Stimulated activated CD8-positive, alpha-beta memory T cell treated with anti-CD3 and anti-CD28 coated beads, Interleukin-7, amount 100 ng/mL, for 24 hours (primary cell): ENCODE measurements around the gene CRX.
"Not testable (repeated sequence)": the region's sequence is repeated elsewhere in the genome, so short reads cannot be mapped to it uniquely, and the experiment has no call there.

Source experiments
- DNase-seq: peaks from one replicate; pipeline ENCODE4 v3.0.0-alpha.2; 2020; ENCODE audit warnings: low read depth

The CRX gene

DNA sequence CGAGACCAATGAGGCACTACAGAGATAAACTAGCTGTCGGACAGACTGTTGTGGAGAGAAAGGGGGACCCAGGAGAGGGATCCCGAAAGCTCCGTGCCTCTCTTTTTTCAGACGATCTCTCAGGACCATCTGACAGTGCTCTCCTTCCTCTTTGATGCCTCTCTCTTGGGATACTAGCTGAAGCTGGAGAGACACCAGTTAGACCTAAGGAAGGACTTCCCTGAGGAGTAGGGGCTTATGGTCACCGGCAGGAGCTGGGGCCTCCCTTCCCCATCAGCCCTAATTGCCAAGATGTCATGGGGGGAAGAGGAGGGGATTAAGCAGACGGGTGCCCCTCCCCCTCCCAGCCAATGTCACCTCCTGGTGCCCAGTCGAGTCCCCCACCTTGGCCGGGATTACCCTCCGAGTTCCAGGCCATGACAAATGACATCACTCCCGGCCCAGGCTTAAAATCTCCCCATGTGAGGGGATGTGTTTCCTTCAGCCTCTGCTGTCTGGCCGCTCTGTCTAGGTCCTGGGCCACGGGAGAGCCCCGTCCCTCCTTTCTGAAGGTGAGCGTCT is at the start of gene CRX:
Gene CRX, plus strand, starts transcription at position 478 of the 561 bp plus-strand sequence. CDS start 12,507 bp downstream, outside the sequence.
- no peak for DNase-seq

DNA sequence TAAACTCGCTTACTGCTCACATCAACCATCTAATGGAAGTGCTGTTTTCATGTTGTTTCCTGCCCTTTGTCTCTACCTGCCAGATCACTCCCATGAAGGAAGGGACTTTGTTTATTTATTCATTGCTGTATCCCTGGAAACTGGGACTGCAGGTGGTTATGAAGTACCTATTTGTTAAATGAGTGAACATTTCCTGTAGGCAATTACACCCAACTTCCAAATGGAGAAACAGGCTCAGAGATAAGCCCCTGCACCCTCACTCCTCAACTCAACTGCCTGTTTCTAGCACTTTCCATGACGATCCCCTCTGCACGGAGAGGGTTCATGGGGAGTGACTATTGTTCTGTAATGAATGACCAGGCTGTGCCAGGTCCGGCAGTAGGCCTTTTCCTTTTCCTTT is 45.2 kb upstream of the CRX start:
- DNase-seq = no peak

DNA sequence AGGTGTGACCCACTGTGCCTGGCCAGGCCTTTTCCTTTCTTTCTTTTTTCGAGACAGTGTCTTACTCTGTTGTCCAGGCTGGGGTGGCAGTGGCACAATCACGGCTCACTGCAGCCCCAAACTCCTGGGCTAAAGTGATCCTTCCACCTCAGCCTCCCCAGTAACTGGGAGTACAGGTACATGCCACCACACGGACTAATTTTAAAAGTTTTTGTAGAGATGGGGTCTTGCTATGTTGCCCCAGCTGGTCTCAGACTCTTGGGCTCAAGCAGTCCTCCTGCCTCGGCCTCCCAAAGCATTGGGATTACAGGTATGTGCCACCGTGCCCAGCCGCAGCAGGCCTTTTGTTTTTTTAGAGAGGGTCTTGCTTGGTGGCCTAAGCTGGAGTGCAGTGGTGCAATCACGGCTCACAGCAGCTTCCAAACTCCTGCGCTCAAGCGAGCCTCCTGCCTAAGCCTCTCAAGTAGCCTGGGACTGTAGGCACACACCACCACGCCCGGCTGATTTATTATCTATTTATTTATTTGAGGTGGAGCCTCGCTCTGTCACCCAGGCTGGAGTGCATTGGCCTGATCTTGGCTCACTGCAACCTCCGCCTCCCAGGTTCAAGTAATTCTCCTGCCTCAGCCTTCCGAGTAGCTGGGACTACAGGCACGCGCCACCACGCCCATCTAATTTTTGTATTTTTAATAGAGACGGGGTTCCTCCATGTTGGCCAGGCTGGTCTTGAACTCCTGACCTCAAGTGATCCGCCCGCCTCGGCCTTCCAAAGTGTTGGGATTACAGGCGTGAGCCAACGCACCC is 44.3 kb upstream of the CRX start:
- DNase-seq = not testable (repeated sequence)

DNA sequence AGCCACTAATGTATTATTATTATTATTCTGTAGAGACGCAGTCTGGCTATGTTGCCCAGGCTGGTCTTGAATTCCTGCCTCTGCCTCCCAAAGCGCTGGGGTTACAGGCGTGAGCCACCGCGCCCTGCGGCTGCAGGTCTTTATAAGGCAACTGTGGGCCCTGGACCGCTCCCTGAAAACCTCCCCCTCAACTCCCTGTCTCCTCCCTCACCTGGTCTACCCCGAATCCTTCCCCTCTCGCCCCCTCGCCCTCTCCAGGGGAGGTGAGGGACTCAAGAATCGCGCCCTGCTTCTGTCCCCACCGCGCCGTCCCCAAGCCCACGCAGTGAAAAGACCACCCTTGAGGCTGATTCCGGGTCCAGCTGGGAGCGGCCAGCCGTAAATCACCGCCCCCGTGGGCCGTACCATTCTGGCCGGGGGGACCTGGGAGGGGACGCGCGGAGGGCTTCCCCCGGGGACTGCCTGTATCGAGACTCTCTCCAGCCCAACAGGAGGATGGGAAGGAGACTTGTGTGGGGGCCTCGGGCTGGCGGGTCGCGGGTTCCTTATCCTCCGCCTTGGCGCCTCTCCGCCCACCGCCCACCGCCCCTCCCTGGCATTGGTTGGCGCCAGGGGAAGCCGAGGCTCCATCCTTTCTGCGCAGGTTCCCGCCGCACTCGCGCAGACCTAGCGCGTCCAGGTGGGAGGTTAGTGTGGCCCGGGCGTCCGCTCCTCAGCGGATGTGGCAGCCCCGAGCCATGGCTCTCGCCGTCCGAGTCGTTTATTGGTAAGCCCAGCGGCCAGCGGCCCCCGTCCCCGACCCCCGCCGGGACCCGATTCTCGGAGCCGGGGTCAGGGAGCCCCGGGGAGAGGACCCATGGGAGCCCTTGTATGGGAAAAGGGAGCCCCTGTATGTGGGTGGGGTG is 43.4 kb upstream of the CRX start, which contains the start of gene SELENOW:
Gene SELENOW, plus strand, starts transcription at position 655 of the 905 bp plus-strand sequence. Its CDS starts 83 bp downstream, at position 738.
- peak; percentile 63 for DNase-seq

DNA sequence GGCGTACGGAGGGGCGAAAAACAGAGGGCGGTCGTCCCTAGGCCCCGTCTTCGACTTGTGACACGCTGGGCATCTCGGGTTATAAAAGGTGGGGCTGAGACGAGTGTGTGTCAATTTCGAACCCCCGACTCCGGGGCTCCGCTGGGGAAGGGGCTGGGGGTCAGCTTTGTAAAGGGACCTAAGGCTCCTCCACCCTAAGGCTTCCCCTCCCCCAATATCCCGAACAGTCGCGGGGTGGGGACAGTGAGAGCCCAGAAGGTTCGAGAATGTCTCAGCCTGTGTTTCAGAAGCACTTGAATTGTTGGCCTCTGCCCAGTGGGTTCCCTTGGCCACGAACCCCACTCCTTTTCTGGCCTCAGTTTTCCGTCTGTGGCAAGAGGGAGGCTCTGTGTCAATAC is 42.8 kb upstream of the CRX start:
- DNase-seq = no peak

DNA sequence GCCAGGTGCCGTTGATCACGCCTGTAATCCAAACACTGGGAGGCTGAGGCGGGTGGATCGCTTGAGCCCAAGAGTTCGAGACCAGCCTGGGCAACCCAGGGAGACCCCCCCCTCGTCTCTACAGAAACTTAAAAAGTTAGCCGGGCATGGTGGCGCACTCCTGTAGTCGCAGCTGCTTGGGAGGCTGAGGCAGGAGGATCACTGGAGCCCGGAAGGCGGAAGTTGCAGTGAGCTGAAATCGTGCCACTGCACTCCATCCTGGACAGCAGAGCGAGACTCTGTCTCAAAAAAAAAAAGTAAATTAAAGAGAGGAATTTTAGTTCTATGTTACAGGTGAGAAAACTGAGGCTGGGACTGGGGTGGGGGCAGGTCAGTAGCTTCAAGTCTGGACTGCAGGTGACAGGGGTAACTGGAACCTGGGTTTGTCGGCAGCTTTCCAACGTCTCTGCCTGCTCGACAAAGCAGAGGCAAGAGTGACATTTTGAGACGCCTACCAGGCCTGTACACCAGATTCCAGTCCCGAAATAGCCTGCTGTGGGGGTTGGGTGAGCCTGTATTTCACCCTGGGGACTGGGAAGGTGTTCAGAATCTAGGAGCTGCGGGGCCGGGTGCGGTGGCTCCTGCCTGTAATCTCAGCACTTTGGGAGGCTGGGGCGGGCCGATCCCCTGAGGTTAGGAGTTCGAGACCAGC is 42.1 kb upstream of the CRX start:
- no peak for DNase-seq

DNA sequence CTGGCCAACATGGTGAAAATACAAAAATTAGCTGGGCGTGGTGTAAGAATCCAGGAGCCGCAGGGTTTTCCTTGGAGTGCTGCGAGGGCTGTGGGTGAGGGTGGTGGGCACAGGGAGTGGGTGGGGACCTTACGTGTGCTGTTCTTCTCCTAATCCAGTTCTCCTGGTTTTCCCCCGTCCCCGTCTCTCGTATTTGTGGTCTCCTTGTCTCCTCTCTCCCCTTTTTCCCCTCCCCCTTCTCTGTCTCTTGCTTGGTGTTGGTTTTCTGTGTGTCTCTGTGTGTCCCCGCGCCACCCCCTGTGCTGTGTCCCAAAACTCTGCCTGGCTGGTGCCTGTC is 41.6 kb upstream of the CRX start:
- DNase-seq = no peak

DNA sequence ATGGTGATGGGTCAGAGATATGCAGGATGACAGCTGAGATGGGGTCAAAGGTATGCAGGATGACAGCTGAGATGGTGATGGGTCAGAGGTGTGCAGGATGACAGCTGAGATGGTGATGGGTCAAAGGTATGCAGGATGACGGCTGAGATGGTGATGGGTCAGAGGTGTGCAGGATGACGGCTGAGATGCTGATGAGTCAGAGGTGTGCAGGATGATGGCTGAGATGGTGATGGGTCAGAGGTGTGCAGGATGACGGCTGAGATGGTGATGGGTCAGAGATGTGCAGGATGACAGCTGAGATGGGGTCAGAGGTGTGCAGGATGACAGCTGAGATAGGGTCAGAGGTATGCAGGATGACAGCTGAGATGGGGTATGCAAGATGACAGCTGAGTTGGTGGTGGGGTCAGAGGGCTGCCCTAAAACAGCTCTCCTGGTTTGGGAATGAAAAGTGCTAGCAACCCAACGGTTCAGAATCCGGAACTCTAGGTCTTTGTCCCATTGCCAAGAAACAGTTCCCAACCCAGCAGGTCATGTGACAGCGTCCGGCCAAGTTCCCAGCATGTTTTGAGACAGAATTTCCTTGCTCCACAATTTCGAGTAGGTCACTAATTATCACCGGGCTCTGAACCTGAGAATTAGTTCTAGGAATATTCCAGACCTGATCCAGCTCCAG is 40.0 kb upstream of the CRX start:
- DNase-seq = no peak

DNA sequence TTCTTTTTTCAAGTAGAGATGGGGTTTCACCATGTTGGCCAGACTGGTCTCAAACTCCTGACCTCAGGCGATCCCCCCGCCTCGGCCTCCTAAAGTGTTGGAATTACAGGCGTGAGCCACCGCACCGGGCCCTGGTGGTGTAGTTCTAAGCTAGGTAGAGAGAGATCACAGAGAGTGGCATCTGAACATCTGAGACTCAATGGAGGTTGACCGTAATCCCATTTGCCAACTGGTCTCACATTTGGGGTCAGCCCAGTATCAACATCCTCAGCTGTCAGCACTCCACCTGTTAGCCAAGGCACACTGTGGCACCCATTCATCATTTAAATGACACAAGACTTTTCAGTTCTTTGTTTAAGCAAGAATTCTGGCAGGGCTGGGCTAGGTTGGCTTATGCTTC is 35.2 kb upstream of the CRX start:
- no peak for DNase-seq

DNA sequence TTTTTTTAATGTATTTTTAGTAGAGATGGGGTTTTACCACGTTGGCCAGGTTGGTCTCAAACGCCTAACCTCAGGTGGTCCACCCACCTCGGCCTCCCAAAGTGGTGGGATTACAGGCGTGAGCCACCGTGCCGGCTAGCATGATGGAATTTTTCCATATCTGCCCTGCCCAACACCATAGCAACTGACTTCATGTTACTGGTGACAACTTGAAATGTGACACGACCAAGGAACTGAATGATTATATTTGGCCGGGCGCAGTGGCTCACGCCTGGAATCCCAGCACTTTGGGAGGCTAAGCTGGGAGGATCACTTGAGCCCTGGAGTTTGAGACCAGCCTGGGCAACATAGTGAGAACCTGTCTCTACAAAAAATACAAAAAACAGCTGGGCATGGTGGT is 34.4 kb upstream of the CRX start:
- DNase-seq = not testable (repeated sequence)

DNA sequence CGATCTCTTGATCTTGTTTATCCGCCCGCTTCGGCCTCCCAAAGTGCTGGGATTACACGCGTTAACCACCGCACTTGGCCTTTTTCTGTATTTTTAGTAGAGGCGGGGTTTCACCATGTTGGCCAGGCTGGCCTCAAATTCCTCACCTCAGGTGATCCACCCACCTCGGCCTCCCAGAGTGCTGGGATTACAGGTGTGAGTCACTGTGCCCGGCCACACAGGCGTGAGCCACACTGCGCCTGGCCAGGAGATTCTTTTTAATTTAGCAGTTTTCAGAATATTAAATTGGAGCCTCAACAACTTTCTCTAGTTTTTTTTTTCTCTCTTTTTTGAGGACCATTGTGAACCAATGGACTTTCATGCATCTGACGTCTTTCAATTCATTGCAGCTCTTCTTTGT is 31.9 kb upstream of the CRX start:
- DNase-seq = not testable (repeated sequence)

DNA sequence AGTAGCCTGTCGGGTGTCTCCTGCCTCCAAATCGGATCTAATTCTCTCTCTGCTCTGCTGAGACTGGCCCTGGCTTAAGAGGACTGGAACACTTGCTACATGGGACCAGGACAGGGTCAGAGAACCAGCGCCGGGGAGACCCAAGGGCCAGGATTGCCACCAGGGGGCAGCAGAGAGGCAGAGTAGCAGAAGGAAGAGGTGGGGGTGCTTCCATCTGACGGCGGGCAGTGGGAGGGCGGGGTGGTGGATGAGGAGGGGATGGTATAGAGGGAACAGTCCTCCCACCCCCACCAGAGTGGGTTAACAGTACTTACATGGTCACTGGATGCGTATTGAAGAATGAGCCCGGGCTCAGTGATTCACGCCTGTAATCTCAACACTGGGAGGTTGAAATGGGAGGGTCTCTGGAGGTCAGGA is 31.3 kb upstream of the CRX start:
- DNase-seq = peak; percentile 86

DNA sequence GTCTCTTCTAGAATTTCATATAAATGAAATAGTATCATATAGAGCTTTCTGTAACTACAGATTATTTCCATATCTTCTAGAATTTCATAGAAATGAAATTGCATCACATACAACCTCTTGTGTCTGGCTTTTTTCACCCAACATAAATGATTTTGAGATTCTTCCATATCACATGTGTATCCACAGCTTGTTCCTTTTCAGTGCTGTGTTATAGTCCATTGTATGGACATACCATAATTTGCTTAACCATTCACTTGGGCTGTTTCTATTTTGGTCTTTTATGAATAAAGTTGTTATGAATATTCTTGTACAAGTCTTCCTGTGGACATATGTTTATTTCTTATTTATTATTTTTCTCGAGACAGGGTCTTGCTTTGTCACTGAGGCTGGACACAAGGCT is 29.1 kb upstream of the CRX start:
- DNase-seq = no peak

DNA sequence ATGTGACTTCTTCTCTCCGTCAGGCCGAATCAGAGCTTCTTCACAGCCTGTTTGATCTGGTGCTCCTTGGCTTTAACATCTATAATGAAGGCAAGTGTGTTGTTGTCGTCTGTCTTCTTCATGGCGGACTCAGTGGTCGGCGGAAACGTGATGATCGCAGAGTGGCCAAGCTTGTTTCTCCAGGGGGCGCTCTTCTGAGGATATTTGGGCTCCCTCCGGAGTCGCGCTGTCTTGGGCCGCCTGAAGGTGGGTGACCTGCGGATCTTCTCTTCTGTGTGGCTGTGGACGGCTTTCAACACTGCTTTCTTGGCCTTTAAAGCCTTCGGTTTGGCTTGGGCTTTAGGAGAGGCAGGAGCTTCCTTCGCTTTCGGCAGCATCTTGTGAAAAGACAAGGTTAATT is 27.2 kb upstream of the CRX start:
- no peak for DNase-seq

DNA sequence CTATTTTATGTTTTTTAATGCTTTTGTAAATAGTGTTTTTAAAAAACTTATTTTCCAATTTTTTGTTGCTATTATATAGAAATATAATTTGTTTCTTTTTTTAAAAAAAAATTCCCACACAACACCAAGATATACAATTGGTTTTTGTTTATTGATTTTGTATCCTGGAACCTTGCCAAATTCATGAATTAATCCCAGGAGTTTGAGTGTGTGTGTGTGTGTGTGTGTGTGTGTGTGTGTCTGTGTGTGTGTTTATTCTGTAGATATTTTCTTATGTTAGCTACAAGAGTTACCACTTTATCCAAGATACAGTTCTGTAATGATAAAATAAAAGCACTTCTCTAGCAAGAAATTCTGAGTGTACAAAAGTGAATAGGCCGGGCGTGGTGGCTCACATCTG is 25.0 kb upstream of the CRX start:
- DNase-seq = no peak

DNA sequence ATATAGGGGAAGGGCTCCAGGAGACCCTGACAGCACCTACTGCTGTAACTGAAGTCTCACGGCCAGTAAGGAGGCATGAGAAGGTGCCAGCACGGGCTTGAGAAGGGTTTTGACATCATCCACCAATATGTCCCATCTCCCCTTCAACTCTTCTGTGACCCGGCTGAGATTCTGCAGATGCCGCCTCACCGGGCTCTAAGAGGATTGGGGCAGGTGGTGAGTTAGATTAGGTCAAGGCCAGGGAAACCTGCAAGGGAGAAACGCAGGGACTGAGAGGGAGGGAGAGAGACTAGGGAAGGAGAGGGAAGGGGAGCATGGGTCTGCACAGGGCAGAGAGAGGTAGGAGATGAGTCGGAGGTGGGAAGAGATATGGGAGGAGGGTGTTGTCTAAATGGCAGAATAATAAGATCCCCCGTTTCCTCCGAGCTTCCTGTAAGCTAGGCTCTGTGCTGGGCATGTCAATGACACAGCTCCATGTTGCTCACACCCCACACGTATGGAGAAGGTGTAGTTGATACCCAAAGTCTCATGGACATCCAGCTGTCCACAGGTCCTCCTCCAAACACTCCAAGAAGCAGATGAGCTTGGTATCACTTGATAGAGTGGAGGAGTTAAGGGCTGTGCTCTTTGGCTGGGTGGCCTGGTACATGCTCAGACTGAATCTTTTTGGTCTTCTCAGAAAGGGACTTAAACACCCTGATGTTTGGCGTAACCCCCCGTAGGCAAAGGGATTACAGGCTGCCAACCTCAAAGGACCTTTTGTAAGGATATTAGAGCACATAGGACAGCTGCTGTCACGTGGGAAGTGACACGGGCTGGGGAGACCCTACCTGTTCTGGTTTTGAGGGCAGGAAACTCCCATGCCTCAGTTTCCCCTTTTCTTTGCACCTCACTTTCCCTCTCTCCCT is 23.5 kb upstream of the CRX start:
- DNase-seq = no peak

DNA sequence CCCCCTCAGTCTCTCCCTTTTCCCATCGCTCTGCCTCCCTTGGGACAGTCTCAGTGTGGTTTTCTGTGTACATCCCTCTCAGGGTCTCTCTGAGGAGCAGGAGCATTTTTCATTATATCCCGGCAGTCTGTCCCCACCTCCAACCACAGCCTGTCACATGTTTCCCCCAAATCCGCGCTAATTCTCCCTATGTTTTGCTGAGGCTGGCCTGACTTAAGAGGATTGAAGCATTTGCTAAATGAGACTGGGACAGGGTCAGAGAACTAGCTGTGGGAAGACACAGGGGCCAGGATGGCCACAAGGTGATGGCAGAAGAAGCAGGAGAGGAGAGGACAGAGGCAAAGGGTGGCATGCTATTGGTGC is 22.9 kb upstream of the CRX start:
- DNase-seq = no peak

DNA sequence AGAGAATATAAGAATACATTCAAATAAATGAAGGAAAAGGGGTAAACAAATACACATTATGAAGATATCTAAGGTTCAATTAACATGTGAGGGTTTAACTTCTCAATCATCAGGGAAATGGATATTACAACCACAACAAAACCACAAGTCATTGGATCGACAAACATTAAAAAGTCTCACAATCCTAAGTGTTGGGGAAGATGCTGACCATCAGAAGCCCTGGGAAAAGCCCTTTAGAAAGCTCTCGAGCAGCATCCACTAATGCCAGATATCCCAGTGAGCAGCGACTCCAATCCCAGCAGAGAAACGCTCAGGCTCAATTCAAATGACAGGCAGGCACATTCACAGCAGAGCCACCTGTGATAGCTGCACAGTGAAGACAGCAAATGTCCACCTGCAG is 20.5 kb upstream of the CRX start:
- DNase-seq = no peak

DNA sequence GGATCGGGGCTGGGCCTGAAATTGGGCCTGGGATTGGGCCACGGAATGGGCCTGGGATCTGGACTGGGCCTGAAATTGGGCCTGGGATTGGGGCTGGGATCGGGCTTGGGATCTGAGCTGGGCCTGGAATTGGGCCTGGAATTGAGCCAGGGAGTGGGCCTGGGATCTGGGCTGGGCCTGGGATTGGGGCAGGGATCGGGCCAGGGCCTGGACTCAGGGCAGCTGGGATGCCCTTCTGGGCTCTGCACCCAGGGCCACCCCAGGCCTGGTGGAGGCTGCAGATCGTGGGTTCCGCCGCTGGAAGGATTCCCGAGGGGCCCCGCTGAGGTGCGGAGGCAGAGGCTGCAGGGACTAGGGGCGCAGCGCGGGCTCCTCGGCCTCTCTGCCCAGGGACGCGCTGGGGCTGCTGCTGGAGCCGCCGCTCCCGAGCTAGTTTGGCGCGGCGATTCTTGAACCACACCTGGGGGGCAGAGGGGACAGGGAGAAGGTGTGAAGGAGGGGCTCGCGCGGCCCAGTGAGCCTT is 19.2 kb upstream of the CRX start:
- DNase-seq = no peak

DNA sequence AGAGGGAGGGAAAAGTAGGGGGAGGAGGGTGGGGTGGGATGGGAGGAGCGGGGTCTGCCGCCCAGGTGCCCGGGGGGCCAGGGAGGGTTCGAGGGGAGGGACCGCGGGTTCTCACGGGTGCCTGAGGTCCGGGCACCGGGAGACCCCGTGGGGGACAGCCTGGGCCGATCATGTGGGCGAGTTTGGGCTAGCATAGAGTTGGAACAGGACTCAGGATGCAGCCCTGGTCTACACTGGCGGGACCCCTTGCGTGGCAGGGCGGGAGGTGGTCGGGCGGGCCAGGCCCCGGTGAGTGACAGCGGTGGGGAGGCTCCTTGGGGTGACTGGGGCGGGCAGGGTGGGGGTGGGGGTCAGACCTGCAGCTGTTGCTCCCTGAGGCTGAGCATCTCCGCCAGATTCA is 18.6 kb upstream of the CRX start:
- not testable (repeated sequence) for DNase-seq
